WTC11 (cell line): ENCODE data around the gene IKBIP.

Experiments used
- EMX1 ChIP-seq: fragments of 250-450 bp; sonication (Bioruptor Pico); IDR thresholded peaks from 2 replicates; pipeline ENCODE4 v1.8.0; 2021; ENCODE audit warnings: mild to moderate bottlenecking
- ESRRA ChIP-seq: sonication (generic); formaldehyde crosslinking; IDR thresholded peaks from 2 replicates; pipeline ENCODE4 v1.8.1; 2022; ENCODE audit warnings: mild to moderate bottlenecking, missing genetic modification reagents, borderline replicate concordance
- ETV6 ChIP-seq: sonication (generic); formaldehyde crosslinking; IDR thresholded peaks from 2 replicates; pipeline ENCODE4 v1.8.1; 2022; ENCODE audit warnings: mild to moderate bottlenecking, missing genetic modification reagents
- GABPB1 ChIP-seq: sonication (generic); formaldehyde crosslinking; IDR thresholded peaks from 2 replicates; pipeline ENCODE4 v1.8.1; 2023; ENCODE audit warnings: mild to moderate bottlenecking, missing genetic modification reagents
- JAZF1 ChIP-seq: fragments of 250-450 bp; sonication (Bioruptor Pico); IDR thresholded peaks from 2 replicates; pipeline ENCODE4 v1.9.0; 2021; ENCODE audit warnings: moderate library complexity, mild to moderate bottlenecking, inconsistent platforms
- SP1 ChIP-seq: sonication (generic); formaldehyde crosslinking; conservative IDR thresholded peaks from 2 replicates; pipeline ENCODE4 v1.8.1; 2022; ENCODE audit warnings: missing genetic modification reagents
- TEAD4 ChIP-seq: sonication (generic); formaldehyde crosslinking; IDR thresholded peaks from 2 replicates; pipeline ENCODE4 v1.8.0; 2022; ENCODE audit warnings: mild to moderate bottlenecking, missing genetic modification reagents
- TP53 ChIP-seq: sonication (generic); formaldehyde crosslinking; IDR thresholded peaks from 2 replicates; pipeline ENCODE4 v1.8.1; 2023; ENCODE audit warnings: mild to moderate bottlenecking, missing genetic modification reagents
- ZNF138 ChIP-seq: sonication (generic); formaldehyde crosslinking; conservative IDR thresholded peaks from 2 replicates; pipeline ENCODE4 v1.8.1; 2022; ENCODE audit warnings: mild to moderate bottlenecking, moderate library complexity, missing genetic modification reagents
- ZNF263 ChIP-seq: sonication (generic); formaldehyde crosslinking; IDR thresholded peaks from 2 replicates; pipeline ENCODE4 v1.8.1; 2022; ENCODE audit warnings: low read depth, mild to moderate bottlenecking, moderate library complexity, missing genetic modification reagents
- TF ChIP-seq, protein P1 (sequence below): fragments of 200-600 bp; IDR thresholded peaks from 2 replicates; pipeline ENCODE4 v1.8.0; 2022; ENCODE audit warnings: antibody characterized with exemption
- TF ChIP-seq, protein P2 (sequence below): sonication (generic); formaldehyde crosslinking; IDR thresholded peaks from 2 replicates; pipeline ENCODE4 v1.8.0; 2022; ENCODE audit warnings: mild to moderate bottlenecking, missing genetic modification reagents
- TF ChIP-seq, protein P3 (sequence below): sonication (generic); formaldehyde crosslinking; IDR thresholded peaks from 2 replicates; pipeline ENCODE4 v1.8.1; 2022; ENCODE audit warnings: mild to moderate bottlenecking, missing genetic modification reagents, moderate library complexity, borderline replicate concordance

DNA sequence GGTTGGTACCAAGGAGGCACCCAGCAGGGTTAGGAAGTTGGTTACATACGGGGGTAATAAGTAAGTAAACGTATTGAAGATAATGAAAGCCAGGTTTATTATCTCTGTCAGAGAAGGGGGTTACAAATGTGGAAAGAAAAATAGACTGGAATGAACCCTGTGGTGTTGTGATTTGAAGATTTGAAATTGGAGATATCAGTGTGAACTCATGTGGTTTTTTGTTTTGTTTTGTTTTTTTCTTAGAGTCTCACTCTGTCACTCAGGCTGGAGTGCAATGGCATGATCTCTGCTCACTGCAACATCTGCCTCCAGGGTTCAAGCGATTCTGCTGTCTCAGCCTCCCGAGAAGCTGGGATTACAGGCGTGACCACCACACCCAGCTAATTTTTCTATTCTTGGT is 65.2 kb downstream of the IKBIP start:
- TF ChIP-seq, protein P1, sequence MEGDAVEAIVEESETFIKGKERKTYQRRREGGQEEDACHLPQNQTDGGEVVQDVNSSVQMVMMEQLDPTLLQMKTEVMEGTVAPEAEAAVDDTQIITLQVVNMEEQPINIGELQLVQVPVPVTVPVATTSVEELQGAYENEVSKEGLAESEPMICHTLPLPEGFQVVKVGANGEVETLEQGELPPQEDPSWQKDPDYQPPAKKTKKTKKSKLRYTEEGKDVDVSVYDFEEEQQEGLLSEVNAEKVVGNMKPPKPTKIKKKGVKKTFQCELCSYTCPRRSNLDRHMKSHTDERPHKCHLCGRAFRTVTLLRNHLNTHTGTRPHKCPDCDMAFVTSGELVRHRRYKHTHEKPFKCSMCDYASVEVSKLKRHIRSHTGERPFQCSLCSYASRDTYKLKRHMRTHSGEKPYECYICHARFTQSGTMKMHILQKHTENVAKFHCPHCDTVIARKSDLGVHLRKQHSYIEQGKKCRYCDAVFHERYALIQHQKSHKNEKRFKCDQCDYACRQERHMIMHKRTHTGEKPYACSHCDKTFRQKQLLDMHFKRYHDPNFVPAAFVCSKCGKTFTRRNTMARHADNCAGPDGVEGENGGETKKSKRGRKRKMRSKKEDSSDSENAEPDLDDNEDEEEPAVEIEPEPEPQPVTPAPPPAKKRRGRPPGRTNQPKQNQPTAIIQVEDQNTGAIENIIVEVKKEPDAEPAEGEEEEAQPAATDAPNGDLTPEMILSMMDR = no peak
- TF ChIP-seq SP1 (CRISPR knock-in tag) (no peak), TEAD4 (CRISPR knock-in tag) (no peak), ZNF138 (CRISPR knock-in tag) (no peak), GABPB1 (CRISPR knock-in tag) (no peak), ETV6 (CRISPR knock-in tag) (no peak), EMX1 (CRISPR knock-in tag) (no peak), JAZF1 (CRISPR knock-in tag) (no peak), ZNF263 (CRISPR knock-in tag) (no peak), ESRRA (CRISPR knock-in tag) (no peak), TP53 (CRISPR knock-in tag) (no peak)
- TF ChIP-seq, protein P2, sequence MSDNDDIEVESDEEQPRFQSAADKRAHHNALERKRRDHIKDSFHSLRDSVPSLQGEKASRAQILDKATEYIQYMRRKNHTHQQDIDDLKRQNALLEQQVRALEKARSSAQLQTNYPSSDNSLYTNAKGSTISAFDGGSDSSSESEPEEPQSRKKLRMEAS (CRISPR knock-in tag) = no peak
- TF ChIP-seq, protein P3, sequence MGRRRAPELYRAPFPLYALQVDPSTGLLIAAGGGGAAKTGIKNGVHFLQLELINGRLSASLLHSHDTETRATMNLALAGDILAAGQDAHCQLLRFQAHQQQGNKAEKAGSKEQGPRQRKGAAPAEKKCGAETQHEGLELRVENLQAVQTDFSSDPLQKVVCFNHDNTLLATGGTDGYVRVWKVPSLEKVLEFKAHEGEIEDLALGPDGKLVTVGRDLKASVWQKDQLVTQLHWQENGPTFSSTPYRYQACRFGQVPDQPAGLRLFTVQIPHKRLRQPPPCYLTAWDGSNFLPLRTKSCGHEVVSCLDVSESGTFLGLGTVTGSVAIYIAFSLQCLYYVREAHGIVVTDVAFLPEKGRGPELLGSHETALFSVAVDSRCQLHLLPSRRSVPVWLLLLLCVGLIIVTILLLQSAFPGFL = no peak
